Myocyte (in vitro differentiated cells): ENCODE measurements around the gene MAPK8IP3. TPM values are rescaled to one million over a fixed set of nuclear protein-coding genes. Genes with fewer than 3 reads are reported as not detected.
"Not testable (repeated sequence)": the region's sequence is repeated elsewhere in the genome, so short reads cannot be mapped to it uniquely, and the experiment has no call there.

Experiments used
- DNase-seq: peaks from one replicate; pipeline ENCODE4 v3.0.0-alpha.2; 2012; ENCODE audit warnings: low read depth
- microRNA-seq: library from miRNA; unstranded; fragments of <30 nt; microRNA quantifications from one replicate; pipeline ENCODE4, GENCODE V29; 2016
- total RNA-seq: library from RNA; depleted of rRNA; stranded (reverse); fragments of >200 nt; gene quantifications from 2 replicates; pipeline ENCODE4 v1.2.3, GENCODE V29; 2014

MAPK8IP3 gene
- total RNA-seq, 1 donor from 2014 or later: 108 TPM

DNA sequence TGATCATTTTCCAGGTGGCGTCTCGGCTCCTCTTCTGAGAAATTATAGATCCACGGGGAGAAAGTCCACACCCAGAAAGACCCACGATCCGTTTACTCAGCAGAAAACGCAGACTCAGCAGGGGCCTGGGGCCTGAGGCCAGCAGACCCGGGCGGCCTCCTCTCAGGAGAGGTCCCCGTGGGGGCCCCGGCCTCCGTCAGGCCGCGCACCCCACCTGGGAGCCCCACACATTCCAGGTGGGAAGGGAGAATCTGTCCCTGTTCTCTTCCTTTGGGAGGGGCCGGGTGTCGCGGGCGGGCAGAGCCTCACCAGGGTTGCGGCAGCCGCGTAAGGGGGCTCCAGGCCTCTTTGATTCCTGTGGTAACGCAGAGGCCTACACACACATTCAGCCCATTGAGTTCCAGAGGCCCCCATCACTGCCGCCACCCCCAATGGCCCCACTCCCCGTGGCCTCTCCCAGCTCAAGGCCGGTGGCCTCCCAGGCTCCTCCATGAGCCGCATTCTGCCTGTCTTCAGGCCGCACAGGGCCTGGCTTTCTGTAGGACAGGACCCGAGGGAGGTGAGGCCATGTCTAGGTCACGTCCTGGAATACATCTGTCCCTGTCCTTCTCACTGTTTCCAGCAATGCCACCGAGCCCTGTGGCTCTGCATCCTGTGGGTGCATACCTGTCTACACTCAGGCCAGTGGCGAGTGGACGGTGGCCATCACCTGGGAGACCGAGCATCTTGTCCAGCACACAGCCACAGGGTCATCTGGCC lies 89.1 kb downstream of the MAPK8IP3 start:
- DNase-seq: no peak

DNA sequence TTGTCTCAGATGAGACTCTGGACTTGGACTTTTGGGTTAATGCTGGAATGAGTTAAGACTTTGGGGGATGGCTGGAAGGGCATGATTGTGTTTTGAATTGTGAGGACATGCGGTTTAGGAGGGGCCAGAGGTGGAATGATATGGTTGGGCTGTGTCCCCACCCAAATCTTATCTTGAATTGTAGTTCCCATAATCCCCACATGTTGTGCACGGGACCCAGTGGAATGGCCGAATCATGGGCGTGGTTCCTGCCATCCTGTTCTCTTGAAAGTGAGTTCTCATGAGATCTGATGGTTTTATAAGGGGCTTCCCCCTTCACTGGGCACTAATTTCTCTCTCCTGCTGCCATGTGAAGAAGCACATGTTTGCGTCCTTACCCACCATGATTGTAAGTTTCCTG lies 93.3 kb downstream of the MAPK8IP3 start:
- not testable (repeated sequence) for DNase-seq

DNA sequence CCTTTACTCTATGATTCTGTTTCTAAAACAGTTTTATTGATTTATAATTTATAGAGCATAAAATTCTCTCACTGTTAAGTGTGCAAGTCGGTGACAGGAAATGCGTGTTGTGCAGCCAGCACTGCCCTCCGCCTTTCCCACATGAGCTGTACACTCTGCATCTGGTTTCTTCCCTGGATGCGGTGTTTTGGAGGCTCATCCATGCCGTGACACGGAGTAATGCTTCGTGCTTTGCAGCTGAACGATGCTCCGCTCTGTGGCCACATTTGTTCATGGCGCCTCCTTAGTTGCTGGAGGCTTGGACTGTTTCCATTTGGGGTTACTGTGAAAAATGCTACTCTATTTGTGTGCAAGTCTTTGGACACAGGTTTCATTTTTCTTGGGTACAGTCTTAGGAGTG lies 94.7 kb downstream of the MAPK8IP3 start:
- DNase-seq: peak; percentile 23

DNA sequence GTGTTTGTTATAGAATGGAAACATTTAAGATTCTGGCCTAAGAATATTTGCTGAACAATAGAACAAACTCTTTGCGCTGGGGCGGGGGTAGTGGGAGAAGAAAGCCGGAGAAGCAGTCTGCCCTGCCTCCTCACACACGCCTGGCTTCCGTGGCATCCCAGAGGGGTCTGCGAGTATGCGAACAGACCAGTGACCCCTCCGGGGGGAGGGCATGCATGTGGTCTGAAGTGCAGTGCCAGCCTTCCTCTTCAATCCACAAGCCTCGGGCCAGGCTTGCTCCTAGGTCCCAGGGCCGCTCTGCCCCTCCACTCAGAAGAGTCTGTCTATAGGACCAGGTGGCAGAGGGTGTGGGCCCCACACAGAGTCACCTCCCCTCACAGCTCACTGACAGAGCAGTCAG lies 101.6 kb downstream of the MAPK8IP3 start:
- no peak for DNase-seq

DNA sequence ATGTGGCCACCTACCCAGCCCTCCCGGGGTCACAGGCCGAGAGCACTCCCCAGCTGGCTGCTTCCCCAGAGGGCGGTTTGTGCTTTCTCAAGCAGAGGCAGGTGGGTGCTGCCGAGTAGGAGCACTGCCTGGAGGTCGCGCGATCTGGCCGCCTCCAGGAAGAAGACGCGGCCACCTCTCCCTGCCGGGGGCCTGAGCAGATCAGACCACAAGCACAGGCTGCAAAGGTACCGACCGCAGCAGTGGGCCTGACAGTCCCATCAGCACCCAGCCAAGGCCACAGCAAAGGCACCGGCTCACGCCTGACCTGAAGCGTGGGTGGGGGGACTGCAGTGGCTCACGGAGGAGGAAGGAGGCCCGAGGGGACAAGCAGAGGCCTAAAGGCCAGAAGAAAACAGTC lies 102.7 kb downstream of the MAPK8IP3 start:
- DNase-seq: no peak

DNA sequence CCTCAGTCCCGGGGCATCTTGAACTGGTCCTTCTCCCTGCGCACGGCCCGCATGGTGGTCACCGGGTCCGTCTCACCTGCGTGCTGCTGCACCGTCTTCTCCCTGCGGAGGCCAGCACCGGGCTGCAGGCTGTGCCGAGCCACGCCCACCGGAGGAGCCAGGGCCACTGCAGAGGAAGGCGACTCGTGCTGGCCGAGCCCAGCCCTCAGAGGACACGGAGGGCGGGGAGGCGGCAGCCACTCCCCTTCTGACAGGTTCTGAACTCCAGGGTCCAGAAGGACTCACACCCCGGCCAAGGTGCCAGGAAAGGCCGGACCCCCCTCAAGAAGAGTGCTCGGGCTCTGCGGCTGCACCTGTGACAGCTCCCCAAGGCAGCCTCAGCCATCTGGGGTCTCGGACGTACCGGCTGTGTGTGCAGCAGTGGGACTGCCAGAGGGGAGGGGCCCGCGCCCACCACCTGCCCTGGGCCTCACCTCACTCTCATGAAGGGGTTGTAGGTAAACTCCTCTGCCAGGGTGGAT lies 103.3 kb downstream of the MAPK8IP3 start:
- DNase-seq: no peak

DNA sequence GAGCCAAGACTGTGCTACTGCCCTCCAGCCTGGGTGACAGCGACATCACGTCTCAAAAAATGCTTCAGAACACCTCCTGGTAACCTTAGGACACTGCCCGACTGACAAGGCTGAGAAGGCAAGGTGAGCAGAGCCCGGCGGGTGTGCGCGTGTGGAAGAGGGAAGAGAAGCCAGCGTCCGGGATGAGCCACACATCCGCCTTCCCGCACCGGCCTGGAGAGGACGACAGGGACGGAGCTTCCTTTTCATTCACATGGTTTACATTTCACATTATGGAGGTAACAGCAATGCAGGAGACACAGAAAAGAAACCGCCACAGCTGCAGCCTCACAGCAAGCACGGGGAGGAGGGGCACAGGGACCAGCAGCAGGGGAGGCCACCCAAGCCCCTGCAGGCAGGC lies 104.1 kb downstream of the MAPK8IP3 start:
- no peak for DNase-seq

DNA sequence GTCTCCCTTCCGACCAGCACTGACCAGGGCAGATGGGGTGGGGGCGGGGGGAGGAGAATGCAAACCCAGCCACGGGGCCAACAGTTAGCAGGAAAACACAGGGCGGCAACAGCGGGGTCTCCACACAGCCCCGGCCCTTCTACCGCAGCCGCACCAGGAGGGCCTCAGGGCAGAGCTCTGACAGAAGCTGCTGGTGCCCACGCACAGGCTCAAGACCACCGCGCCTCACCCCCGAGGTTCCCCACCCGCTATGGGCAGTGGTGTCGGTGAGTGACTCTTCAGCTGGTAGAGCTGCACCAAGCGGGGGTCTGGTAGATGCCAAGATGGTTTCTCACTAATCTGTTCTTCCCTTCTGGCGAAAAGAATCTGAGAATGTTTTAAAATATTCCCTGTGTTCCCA lies 104.5 kb downstream of the MAPK8IP3 start:
- DNase-seq: no peak

DNA sequence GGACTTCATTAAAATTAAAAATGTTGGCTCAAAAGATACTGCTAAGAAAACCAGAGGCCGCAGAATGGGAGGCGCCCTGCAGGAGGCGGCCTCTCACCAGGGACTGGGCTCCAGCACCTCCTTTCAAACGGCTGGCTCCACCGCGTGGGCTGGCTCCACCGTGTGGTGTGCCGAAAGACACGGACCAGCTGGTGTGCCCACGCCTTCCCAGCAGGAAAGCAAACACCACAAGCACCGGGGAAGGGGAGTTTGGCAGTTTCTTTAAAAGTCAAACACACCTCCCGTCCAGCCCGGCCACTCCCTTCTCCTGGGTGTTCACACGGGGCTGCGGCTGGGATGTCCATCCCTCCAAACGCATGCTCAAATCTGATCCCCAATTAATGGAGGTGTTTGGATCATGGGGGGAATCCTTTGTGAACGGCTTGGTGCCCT lies 106.8 kb downstream of the MAPK8IP3 start:
- peak; percentile 89 for DNase-seq

DNA sequence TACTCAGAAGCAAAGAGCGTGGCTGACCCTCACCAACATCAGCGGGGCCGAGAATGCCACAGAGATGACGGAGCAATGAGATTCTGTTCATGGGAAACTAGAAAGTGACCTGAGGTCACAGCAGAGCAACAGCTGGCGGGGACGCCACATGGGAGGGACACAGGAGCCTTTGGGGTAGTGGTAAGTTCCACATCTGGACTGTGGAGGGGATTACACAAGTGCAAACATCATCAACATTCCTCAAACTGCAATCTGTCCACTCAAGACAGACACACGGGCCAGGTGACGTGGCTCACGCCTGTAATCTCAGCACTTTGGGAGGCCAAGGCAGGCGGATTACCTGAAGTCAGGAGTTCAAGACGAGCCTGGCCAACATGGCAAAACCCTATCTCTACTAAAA lies 109.5 kb downstream of the MAPK8IP3 start:
- no peak for DNase-seq

DNA sequence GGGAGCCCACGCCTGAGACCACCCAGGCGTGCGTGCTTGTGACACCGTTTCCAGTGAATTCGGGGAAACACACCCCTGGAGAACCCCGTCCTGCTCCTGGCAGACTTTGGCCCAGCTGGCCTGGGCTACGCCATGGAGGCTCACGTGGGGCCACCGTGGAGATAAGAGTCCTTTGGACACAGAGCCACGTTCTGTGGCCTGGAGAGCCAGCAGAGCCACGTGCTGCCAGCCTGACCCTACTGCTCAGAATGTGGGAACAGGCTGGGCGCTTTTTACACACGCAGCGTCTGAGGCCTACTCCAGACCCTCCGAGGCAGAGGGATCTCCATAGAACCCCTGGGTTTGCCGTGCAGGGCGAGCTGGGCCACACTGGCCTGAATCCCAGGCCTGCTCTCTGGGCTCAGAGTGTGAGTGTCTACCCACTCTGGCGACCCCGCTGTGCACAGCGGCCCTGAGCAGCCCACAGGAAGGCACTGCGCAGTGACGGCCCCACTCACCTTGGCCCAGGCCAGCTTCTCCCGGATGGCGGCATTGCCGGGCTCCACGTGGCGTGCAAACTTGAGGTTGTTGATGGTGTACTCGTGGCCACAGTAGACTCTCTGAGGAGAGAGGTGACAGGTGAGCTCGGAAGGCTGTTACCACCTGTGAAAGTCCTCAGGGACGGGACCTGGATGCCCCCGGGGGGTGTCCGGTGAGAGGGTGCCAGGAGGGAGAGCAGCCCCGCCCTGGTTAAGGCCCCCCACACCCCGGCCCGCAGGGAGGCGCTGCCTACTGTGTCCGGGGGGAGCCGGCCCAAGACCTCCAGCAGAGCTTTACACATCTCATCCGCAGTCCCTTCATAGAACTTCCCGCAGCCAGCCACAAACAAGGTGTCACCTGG lies 110.6 kb downstream of the MAPK8IP3 start:
- no peak for DNase-seq

DNA sequence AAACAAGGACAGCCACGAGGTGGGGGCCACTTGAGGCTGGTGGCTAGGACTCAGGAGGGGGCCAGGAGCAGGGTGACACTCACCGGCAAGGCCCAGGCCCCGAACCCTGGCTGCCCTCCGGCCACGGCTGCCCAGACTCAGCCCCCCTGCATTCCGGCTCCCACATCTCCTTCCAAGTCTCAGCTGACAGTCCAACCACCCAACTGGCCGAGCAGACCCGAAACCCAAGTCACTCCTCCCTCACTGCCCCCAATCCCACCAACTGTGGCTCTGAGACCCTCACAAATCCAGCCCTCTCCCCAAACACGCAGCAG lies 111.2 kb downstream of the MAPK8IP3 start:
- no peak for DNase-seq

DNA sequence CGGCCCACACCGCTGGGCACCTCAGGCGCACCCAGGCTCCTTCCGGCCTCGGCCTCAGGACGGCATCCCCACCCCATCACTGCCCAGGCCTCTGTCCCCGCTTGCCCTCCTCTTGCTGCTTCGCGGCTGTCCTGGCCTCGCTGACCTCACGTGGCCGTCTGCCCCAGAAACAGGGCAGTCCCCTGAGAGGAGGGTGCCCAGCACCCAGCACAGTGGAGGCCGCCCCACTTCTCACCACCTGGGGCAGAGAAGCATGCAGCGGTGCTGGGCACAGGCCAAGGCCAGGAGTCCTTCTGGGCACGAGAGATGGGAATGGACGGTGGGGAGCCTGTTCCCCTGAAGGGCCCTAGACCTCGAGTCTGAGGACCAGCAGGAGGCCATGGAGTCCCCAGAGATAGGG lies 111.7 kb downstream of the MAPK8IP3 start:
- no peak for DNase-seq

DNA sequence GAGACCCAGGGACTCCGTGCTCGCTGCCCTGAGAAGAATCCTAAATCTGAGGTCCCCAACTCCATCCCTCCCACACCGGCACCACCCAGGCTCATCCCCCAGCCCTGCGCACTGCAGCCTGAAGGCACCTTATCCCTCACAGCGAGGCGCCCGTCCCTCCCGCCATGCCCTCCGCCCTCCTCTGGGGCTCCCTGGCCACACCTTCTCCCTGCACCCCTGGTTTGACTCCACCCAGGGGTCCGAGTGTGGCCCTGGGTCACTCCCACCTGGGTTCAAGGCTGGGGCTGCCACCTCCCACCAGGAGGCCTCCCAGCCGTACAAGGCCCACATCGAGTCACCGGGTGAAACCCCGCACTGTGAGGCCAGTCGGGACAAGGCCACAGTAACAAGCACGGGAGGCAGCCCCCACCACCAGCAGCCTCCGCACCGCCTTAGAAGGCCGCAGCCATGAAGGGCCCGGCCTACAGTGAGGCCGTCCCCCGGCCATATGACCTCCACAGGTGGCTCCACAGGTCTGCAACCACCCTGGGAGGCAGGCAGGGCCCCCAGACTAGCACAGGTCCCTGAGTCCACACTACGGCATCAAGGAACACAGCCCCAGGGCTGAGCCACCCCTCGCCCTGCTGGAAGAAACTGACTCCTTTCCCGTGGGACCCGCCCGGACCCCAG lies 112.3 kb downstream of the MAPK8IP3 start:
- DNase-seq: no peak

DNA sequence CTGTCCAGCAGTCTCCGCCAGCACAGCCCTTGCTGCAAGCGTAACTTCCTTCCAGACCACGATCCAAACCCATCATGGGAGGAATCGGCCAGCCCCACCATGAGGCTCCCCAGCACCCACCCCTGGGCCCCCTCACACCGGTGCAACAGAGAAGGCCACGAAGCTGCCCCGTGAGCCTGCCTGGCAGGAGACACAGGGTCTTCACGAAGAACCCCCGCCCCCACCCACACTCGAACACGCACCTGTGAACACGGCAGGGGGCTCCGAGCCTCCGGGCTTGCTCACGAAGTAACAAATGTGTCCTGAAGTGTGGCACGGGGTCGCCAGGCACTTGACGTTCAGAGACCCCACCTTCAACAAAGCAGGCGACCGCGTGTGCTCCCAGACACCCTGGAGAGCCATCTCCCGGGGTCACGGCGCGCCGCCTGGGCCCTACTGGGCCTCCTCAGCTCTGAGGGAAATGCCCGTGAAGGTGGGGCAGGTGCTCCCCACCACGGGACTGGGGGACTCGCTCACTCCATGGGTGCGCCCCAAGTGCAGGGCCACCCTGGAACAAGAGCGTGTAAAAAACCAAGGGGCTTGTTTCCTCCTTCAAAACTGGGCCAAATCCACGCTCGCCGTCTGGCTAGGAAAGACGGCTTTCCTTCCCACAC lies 113.0 kb downstream of the MAPK8IP3 start:
- DNase-seq: no peak

DNA sequence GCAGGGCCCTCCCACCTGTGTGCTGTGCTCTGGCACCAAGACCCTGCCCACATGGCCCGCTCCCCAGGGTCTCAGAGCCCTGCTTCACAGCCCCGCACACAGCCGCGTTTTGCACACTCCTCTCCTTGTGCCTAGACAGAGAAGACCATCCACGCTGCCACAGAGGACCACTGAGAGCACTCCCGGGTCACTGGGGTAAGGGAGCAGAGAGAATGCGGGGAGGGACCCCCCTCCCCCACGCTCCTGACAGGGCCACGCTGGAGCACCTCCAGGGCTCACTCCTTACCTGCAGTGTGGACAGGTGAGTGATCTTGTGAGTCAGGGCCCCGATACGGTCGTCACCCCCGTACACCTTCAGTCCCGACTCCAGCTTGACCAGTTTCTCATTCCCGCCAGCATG lies 113.6 kb downstream of the MAPK8IP3 start:
- DNase-seq: no peak

Small RNA genes lying within 50 kb of the gene (microRNA-seq; reads per million reads assigned to microRNA genes)
- 4.0 reads per million, percentile 16 among the genes with 10 or more reads in this experiment for gene MIR3177

Other genes with a start within 250 kb of the MAPK8IP3 start
- 70.0 and 70.7 TPM in 2 replicates for gene CLCN7, start 231.2 kb upstream of the MAPK8IP3 start, total RNA-seq
- gene PTX4, start 217.3 kb upstream of the MAPK8IP3 start, total RNA-seq: not detected in 2 replicates
- 17.5 and 21.3 TPM in 2 replicates for gene TELO2, start 212.8 kb upstream of the MAPK8IP3 start, total RNA-seq
- 0.45 TPM in 1 of 2 replicates, not detected in the other for gene TMEM204, start 172.5 kb upstream of the MAPK8IP3 start, total RNA-seq
- gene IFT140, start 94.1 kb upstream of the MAPK8IP3 start, total RNA-seq: 12.8 and 16.7 TPM in 2 replicates
- 7.8 and 8.4 TPM in 2 replicates for gene CRAMP1, start 93.8 kb upstream of the MAPK8IP3 start, total RNA-seq
- 20.1 and 24.7 TPM in 2 replicates for gene JPT2, start 27.9 kb upstream of the MAPK8IP3 start, total RNA-seq
- gene NME3, start 65.3 kb downstream of the MAPK8IP3 start, total RNA-seq: 51.2 and 61.2 TPM in 2 replicates
- gene EME2, start 66.6 kb downstream of the MAPK8IP3 start, total RNA-seq: 15.0 and 17.2 TPM in 2 replicates
- gene MRPS34, start 66.9 kb downstream of the MAPK8IP3 start, total RNA-seq: 152 TPM in 2 replicates
- 27.0 and 39.6 TPM in 2 replicates for gene SPSB3, start 76.4 kb downstream of the MAPK8IP3 start, total RNA-seq
- 114 and 157 TPM in 2 replicates for gene NUBP2, start 76.8 kb downstream of the MAPK8IP3 start, total RNA-seq
- not detected in 2 replicates for gene IGFALS, start 87.5 kb downstream of the MAPK8IP3 start, total RNA-seq
- gene HAGH, start 120.6 kb downstream of the MAPK8IP3 start, total RNA-seq: 178 and 182 TPM in 2 replicates
- 48.6 and 53.2 TPM in 2 replicates for gene FAHD1, start 121.0 kb downstream of the MAPK8IP3 start, total RNA-seq
- gene MEIOB, start 166.0 kb downstream of the MAPK8IP3 start, total RNA-seq: not detected in 2 replicates
- not detected in 2 replicates for gene HS3ST6, start 212.2 kb downstream of the MAPK8IP3 start, total RNA-seq
- gene MSRB1, start 237.0 kb downstream of the MAPK8IP3 start, total RNA-seq: 23.2 and 26.8 TPM in 2 replicates
- 4.0 and 5.8 TPM in 2 replicates for gene RPL3L, start 248.5 kb downstream of the MAPK8IP3 start, total RNA-seq